Type B pancreatic cell (in vitro differentiated cells): Measurements from ENCODE around the gene ALPG. TPM values are rescaled to one million over a fixed set of nuclear protein-coding genes. Genes with fewer than 3 reads are reported as not detected.
A peak's percentile ranks its signal among the peaks of the same experiment; 100 is the strongest.
"Not testable (repeated sequence)": the region's sequence is repeated elsewhere in the genome, so short reads cannot be mapped to it uniquely, and the experiment has no call there.

Experiments
- DNase-seq: peaks from one replicate; pipeline ENCODE4 v3.0.0; 2021; ENCODE audit warnings: mixed read lengths; ENCODE audit not compliant: unreplicated experiment; ENCODE audit errors: extremely low spot score
- H3K27ac Mint-ChIP-seq: 2 replicates; pipeline ENCODE4 v1.8.0; 2021; ENCODE audit warnings: mild to moderate bottlenecking, mixed read lengths
- H3K27me3 Mint-ChIP-seq: 2 replicates; pipeline ENCODE4 v1.8.0; 2021; ENCODE audit warnings: mixed read lengths
- H3K36me3 Mint-ChIP-seq: 2 replicates; pipeline ENCODE4 v1.8.0; 2021; ENCODE audit warnings: mixed read lengths
- H3K4me1 Mint-ChIP-seq: one replicate; pipeline ENCODE4 v1.8.0; 2021; ENCODE audit warnings: mixed read lengths; ENCODE audit not compliant: unreplicated experiment
- H3K4me3 Mint-ChIP-seq: 2 replicates; pipeline ENCODE4 v1.8.0; 2021; ENCODE audit warnings: mild to moderate bottlenecking, mixed read lengths
- H3K9me3 Mint-ChIP-seq: 2 replicates; pipeline ENCODE4 v1.8.0; 2021; ENCODE audit warnings: mixed read lengths
- total RNA-seq: library from RNA; stranded (reverse); gene quantifications from 2 replicates; pipeline ENCODE4 v1.2.1, GENCODE V29; 2021; ENCODE audit warnings: low replicate concordance
- TF ChIP-seq, protein P1 (sequence below): fragments of 200-600 bp; sonication (generic); conservative IDR thresholded peaks from 2 replicates; pipeline ENCODE4 v1.5.0; 2021; ENCODE audit warnings: antibody characterized with exemption, mild to moderate bottlenecking

The ALPG gene
- total RNA-seq, 1 donor from 2014 or later: 0.14 TPM

DNA sequence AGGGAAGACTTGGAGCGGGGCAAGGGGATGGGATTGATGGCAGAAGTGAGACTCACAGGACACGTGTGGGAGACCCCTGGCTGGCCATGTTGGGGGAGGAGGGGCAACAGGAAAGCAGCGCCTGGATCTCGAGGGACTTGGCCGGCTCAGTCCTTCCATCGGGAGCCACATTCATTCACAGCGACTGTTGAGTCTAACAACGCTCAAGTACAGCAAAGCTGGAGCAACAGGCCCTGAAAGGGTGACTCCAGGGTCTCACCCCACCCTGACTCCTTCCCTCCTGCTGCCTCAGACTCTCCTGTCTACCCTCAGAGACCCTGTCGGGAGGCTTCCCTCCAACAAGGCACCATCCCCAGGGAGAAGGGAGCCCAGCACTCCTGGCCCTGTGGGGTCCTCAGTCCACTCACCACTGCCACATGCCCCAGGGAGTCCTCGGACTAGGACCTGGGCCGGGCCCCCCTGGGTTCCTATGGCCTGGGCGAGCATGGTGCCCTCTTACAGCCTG, 34.6 kb downstream of the ALPG start:
- Mint-ChIP-seq H3K27me3 (peaks cover 8% of the 10 kb centered on the region), H3K9me3 (no peaks in the 10 kb centered on the region), H3K36me3 (no peaks in the 10 kb centered on the region), H3K4me1 (no peaks in the 10 kb centered on the region), H3K4me3 (no peak overlapping the region), H3K27ac (no peak overlapping the region)
- TF ChIP-seq, protein P1, sequence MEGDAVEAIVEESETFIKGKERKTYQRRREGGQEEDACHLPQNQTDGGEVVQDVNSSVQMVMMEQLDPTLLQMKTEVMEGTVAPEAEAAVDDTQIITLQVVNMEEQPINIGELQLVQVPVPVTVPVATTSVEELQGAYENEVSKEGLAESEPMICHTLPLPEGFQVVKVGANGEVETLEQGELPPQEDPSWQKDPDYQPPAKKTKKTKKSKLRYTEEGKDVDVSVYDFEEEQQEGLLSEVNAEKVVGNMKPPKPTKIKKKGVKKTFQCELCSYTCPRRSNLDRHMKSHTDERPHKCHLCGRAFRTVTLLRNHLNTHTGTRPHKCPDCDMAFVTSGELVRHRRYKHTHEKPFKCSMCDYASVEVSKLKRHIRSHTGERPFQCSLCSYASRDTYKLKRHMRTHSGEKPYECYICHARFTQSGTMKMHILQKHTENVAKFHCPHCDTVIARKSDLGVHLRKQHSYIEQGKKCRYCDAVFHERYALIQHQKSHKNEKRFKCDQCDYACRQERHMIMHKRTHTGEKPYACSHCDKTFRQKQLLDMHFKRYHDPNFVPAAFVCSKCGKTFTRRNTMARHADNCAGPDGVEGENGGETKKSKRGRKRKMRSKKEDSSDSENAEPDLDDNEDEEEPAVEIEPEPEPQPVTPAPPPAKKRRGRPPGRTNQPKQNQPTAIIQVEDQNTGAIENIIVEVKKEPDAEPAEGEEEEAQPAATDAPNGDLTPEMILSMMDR: no peak
- DNase-seq: no peak

DNA sequence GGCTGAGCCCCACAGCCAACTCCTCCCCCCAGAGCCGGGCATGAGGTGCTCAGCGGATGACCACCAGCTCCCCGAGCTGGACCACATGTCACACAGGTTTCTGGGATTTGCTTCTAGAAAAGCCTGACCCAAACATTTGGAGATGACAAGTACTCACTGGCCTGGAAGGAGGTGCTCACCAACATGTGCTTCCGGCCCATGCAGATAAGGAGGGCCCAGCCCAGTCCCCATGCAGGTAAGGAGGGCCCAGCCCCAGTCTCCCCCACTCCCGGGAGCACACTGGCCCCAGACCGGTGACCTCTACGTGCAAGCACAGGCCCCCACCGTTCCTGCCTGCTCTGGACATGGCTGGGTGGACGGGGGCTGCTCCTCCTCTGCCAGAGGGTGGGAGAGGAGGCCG, 35.3 kb downstream of the ALPG start:
- not testable (repeated sequence) for H3K27me3 Mint-ChIP-seq, H3K4me3 Mint-ChIP-seq, DNase-seq, H3K36me3 Mint-ChIP-seq, H3K27ac Mint-ChIP-seq, H3K9me3 Mint-ChIP-seq, H3K4me1 Mint-ChIP-seq

DNA sequence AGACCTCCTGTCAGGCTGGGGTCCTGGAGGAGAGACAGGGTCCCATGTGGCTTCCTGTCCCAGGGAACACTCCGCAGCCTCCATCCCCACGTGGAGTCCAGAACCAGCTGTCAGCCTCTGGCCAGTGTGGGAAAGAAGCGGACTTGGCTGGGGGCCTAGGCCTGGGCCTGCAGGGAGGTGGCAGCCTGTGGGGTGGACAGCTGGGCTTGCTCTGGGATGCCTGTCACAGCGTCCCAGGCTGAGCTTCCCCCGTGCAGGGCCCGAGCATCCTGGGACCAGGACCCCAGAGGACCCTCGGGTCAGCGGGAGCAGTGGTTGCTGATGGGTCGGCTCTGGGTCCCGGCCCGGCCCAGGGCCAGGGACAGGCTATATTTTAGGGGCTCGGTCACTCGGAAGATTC, 35.8 kb downstream of the ALPG start:
- H3K9me3 Mint-ChIP-seq, DNase-seq, H3K27ac Mint-ChIP-seq, H3K36me3 Mint-ChIP-seq, H3K27me3 Mint-ChIP-seq, H3K4me1 Mint-ChIP-seq, H3K4me3 Mint-ChIP-seq: not testable (repeated sequence)

DNA sequence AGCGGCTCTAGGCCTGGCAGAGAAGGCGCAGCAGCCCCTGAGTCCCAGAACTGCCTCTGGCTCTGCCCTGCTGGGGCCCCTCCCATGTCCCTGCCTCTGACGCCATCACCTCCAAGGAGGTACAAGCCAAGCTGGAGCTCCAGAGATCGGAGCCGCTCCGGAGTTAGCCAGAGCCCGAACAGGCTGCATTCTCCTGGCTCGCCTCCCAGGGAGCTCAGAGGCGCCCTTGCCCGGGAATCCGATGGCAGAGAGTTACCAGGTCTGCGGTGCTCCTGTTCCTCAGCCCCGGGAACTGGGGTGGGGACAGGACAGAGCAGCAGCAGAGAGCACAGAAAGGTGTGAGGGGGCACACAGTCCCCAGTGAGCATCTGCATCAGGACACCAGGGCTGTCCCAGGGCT, 36.4 kb downstream of the ALPG start:
- not testable (repeated sequence) for H3K4me1 Mint-ChIP-seq, DNase-seq, H3K27ac Mint-ChIP-seq, H3K36me3 Mint-ChIP-seq, H3K27me3 Mint-ChIP-seq, H3K4me3 Mint-ChIP-seq, H3K9me3 Mint-ChIP-seq

DNA sequence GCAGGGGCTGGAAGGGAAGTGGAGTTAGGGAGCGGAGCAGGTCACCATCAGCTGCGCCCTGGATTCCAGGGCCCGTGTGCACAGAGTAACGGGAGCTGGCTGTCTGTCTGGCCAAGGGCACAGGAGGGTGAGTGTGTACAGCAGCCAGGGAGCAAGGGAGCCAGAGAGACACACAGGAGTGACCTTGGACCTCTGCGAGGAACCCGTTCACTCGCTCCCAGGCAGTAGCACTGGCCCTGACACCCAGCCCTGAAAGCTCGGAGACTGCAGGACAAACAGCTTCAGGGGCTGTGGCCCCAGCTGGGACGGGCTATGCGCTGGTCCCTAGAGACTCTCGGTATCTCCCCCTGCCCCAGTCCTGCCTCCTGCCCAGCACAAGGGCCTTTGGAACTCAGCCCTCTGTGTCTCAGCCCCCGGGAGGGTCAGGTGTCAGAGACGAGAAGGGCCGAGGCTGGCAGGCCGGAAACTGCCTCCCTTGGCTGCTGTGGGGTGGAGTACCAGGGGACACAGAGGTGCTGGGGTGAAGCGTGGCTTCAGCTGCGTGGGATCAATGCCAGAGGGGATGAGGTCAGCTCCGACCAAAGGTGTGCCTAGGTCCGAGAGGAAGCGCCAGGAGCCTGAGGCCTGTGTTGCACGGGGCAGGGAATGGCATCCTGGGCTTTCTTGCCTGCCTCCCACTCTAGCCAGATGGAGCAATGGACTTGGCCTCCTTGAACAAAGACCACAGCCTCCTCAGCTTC, 37.2 kb downstream of the ALPG start:
- not testable (repeated sequence) for H3K27me3 Mint-ChIP-seq, H3K27ac Mint-ChIP-seq, H3K4me1 Mint-ChIP-seq, H3K4me3 Mint-ChIP-seq, DNase-seq, H3K9me3 Mint-ChIP-seq, H3K36me3 Mint-ChIP-seq

DNA sequence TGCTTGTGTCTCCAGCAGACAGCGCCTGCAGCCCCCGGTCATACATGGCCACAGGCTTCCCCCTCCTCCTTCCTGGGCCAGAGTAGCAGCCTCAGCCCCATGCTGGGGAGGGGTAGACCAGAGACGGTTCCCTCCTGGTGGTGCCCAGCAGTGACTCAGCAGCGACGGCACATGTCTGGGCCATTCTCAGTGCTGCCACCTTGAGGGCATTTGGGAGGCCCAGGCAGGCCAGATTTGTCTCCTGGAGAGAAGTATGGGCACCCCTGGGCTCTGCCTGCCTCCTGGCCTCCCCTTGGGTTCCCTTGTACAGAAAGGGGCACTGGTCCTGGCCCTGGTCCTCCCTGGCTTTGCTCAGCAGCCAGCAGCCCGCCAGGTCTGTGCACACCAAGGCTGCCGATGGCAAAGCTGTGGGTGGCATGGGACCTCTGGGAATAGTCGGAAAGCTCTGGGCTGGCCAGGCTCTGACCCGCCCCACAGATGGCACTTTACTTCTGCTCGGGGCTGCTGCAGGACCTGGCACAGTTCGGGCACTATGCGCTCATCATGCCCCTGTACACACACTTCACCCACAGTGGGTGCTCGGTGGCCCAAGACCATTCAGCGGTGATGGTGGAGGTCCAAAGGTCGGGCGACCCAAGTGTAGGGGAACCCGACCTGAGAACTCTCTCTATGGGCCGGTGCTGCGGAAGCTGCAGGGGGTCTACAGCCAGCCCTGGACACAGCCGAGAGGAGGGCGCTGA, 37.9 kb downstream of the ALPG start:
- Mint-ChIP-seq H3K36me3 (no peaks in the 10 kb centered on the region), H3K27me3 (peaks cover 5% of the 10 kb centered on the region), H3K4me3 (no peak overlapping the region), H3K4me1 (no peaks in the 10 kb centered on the region), H3K27ac (no peak overlapping the region), H3K9me3 (no peaks in the 10 kb centered on the region)
- TF ChIP-seq, protein P1: peak; percentile 73
- DNase-seq: no peak

DNA sequence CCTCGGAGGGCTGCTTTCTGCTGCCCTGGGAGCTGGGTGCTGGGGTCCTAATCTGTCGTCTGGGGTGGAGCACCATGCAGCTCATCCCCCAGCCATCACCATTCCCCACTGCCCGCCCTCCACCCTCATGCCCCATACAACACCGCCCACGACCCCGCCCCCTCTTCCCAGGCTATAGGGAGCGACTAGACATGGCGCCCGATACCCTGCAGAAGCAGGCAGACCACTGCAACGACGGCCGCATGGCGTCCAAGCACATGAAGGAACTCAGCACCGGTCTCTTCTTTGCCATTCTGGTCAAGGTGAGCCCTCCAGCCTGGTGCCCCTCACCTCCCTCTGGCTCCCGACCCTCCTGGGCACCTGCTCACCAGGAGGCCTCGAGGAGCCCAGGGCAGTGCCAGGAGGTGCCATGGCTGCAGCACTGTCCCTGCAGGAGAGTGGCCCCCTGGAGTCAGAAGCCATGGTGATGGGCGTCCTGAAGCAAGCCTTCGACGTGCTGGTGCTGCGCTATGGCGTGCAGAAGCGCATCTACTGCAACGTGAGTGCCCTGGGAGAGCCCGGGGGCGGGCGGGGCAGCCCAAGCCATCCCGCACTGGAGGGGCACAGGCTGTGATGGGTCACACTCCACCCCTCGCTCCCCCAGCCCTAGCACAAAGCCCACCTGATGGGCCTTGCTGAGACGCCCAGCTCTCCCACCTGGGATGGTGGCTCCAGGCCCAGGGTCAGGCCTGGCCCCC, 38.7 kb downstream of the ALPG start:
- H3K27me3 Mint-ChIP-seq, H3K4me1 Mint-ChIP-seq, H3K9me3 Mint-ChIP-seq, H3K4me3 Mint-ChIP-seq, H3K27ac Mint-ChIP-seq, H3K36me3 Mint-ChIP-seq, DNase-seq: not testable (repeated sequence)

DNA sequence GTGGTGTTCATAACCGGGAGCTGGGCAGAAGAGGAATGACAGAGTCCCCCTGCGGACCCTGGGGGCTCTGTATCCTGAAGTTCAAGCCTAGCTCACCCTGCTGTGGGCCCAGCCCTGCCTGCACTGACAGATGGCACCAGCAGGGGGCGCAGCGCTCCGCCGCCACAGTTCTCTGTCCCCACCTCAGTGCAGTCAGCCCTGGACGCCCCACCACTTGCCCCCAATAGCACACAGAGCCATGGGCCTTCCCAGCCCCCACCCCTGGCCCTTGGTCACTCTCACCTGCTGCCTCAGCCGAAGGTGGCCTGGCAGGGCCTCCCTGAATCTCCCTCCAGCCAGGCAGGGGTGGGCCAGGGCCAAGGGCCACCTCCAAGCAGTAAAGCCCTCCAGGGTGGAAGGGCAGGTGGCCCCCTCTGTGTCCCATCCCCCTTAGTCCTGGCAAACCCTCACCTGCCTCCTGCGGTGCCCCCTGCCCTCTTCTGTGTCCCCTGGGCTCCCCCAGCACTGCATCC, 39.7 kb downstream of the ALPG start:
- TF ChIP-seq, protein P1: peak; percentile 63
- not testable (repeated sequence) for H3K36me3 Mint-ChIP-seq, H3K27me3 Mint-ChIP-seq, H3K27ac Mint-ChIP-seq, H3K4me1 Mint-ChIP-seq, H3K4me3 Mint-ChIP-seq, DNase-seq, H3K9me3 Mint-ChIP-seq
